PC-9 (cell line): ENCODE measurements around the gene PRRX1.

Source experiments
- EZH2 ChIP-seq: fragments of 200-600 bp; sonication (generic); IDR thresholded peaks from 2 replicates; pipeline ENCODE4 v1.8.0; 2017; ENCODE audit warnings: antibody characterized with exemption, low read depth
- TF ChIP-seq, protein P1 (sequence below): fragments of 200-600 bp; sonication (generic); conservative IDR thresholded peaks from 2 replicates; pipeline ENCODE4 v1.6.1; 2017; ENCODE audit warnings: mixed run types, antibody characterized with exemption, mild to moderate bottlenecking, moderate library complexity

- TF ChIP-seq, protein P1, sequence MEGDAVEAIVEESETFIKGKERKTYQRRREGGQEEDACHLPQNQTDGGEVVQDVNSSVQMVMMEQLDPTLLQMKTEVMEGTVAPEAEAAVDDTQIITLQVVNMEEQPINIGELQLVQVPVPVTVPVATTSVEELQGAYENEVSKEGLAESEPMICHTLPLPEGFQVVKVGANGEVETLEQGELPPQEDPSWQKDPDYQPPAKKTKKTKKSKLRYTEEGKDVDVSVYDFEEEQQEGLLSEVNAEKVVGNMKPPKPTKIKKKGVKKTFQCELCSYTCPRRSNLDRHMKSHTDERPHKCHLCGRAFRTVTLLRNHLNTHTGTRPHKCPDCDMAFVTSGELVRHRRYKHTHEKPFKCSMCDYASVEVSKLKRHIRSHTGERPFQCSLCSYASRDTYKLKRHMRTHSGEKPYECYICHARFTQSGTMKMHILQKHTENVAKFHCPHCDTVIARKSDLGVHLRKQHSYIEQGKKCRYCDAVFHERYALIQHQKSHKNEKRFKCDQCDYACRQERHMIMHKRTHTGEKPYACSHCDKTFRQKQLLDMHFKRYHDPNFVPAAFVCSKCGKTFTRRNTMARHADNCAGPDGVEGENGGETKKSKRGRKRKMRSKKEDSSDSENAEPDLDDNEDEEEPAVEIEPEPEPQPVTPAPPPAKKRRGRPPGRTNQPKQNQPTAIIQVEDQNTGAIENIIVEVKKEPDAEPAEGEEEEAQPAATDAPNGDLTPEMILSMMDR, result no peak
- TF ChIP-seq EZH2, result no peak
Measured at GRCh38 chr1:170700842-170701615, 37.1 kb downstream of the PRRX1 start.
